Measurements from ENCODE around the gene SRSF5.

Gene SRSF5

GRCh38 chr14:69770559-69770958 is 3.6 kb downstream of the SRSF5 start:
- no peak for DNase-seq (ENCODE audit: low read depth)

DNA sequence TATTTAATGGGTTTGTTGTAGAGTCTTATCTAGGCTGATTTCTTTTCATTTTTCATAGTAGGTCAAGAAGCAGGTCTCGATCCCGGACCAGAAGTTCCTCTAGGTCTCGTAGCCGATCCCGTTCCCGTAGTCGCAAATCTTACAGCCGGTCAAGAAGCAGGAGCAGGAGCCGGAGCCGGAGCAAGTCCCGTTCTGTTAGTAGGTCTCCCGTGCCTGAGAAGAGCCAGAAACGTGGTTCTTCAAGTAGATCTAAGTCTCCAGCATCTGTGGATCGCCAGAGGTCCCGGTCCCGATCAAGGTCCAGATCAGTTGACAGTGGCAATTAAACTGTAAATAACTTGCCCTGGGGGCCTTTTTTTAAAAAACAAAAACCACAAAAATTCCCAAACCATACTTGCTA is 4.2 kb downstream of the SRSF5 start:
- no peak for DNase-seq (ENCODE audit: low read depth)

DNA sequence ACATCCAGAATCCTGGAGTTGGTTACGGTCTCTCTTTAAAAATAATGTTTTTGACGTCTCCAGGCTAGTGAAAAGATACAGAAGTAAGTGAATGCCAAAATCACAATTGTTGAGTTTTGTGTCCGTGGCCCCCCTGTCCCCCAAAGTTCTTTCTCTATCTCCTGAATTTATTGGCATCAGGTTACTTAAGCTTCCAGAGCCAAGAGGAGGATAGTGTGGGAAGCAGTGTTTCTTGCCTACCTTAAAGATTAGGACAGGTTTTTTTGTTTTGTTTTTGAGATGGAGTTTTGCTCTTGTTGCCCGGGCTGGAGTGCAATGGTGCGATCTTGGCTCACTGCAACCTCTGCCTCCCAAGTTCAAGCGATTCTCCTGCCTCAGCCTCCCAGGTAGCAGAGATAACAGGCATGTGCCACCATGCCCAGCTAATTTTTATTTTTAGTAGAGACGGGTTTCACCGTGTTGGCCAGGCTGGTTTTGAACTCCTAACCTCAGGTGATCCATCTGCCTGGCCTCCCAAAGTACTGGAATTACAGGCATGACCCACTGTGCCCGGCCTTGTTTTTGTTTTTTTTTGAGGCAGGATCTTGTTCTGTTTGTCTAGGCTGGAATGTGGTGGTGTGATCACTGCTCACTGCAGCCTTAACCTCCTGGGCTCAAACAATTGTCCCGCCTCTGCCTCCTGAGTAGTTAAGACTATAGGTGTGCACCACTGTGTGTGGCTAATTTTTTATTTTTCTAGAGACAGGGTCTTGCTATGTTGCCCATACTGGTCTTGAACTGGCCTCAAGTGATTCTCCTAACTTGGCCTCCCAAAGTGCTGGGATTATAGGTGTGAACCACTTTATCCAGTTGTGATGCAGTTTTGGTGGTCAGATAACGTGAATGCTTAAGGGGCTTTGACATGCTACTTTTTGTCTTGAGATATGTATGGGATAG is 5.4 kb downstream of the SRSF5 start:
- DNase-seq (ENCODE audit: low read depth), result no peak

DNA sequence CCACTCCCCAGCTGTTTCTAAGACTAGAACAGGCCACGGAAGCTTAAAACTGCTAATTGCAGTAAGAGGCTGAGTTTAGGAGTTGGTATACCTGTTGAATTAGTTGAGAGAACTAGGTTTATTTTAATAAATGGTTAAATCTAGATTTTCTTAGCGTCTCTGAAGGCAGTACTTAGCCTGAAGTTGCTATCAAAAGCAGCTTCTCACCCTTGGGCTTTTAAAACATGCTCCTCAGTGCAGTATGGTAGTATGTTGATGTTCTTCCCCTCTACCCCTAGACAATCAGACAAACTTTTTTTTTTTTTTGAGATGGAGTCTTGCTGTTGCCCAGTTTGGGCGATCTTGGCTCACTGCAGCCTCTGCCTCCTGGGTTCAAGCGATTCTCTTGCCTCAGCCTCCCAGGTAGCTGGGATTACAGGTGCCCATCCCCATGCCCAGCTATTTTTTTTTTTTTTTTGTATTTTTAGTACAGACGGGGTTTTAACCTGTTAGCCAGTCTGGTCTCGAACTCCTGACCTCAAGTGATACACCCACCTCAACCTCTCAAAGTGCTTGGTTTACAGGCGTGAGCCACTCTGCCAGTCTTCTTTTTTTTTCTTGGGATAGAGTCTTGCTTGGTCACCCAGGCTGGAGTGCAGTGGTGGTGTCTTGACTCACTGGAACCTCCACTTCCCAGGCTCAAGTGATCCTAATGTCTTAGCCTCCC is 6.8 kb downstream of the SRSF5 start:
- no peak for DNase-seq (ENCODE audit: low read depth)

GRCh38 chr14:69775012-69775411 is 8.1 kb downstream of the SRSF5 start:
- DNase-seq (ENCODE audit: low read depth), result no peak

GRCh38 chr14:69776875-69777453 is 10.0 kb downstream of the SRSF5 start:
- DNase-seq (ENCODE audit: low read depth), result no peak

DNA sequence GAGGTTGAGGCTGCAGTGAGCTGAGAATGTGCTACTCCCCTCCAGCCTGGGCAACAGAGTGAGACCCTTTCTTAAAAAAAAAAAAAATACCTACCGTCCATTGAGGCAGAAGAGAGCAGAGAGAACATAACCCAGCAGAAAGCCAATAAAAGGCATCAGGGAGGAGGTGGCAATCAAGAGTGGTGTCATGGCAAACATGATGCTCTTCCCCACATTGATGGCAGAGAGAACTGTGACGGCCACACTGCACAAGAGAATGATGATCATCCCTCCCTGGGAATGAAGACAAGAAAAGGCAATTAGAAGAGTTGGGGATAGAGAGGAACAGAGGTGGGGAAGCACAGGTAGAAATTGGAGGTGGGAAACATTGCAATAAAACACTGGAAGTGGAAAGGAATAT is 12.1 kb downstream of the SRSF5 start:
- DNase-seq (ENCODE audit: low read depth), result no peak

DNA sequence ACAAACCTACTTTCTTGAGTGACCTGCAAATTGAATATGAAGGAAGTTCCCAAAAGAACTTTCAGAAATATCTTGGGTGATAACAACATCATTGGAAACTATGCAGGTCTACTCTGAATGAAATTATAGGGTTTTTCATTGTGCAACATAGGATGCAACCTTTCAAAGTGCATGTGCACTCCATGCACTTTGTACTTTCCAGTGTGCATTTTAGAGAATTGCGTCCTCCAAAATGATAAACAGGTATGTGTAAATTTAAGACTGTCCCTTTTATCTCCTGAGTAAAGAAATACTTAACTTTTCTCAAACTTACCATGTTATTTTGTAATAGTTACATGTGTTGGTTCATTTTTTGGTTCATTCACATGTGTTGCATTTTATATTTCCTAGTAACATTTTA is 13.2 kb downstream of the SRSF5 start:
- no peak for DNase-seq (ENCODE audit: low read depth)

GRCh38 chr14:69780952-69781351 is 14.0 kb downstream of the SRSF5 start:
- DNase-seq (ENCODE audit: low read depth), result no peak

- no peak for DNase-seq (ENCODE audit: low read depth)
Observed at GRCh38 chr14:69784942-69785341, 18.0 kb downstream of the SRSF5 start.

DNA sequence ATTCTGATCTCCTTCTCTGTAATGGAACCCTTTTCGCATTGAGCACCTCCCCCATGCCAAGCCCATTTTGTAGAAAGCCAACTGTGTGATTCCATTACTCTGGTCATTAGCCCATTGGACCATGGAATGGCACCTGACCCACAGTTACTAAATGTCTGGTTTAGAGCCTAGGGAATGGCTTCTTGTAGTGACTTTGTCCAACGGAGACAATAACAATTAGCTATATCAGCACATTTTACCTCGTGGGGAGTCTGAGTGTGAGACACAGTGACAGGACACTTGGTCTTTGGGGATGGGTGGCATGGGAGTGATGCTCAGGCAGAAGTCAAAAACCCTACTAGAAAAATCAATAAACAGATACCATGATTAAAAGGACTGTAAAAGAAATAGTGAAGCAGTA is 19.7 kb downstream of the SRSF5 start:
- no peak for DNase-seq (ENCODE audit: low read depth)

DNA sequence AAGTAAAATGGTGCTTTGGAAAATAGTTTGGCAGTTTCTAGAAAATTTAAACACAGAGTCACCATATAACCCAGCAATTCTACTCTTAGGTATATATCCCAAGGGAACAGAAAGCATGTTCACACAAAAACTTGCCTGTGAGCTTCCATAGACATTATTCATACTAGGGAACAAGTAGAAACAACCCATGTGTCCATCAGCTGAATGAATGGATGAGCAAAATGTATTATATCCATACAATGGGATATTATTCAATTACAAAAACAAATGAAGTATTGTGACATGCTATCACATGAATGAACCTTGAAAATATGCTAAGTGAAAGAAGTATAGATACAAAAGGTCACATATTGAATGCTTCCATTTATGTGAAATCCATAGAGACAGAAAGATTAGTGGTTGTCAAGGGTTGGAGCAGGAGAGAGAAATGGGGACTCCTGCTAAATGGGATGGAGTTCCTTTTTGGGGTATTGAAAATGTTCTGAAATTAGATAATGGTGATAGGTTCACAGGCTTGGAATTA is 22.2 kb downstream of the SRSF5 start:
- no peak for DNase-seq (ENCODE audit: low read depth)

DNA sequence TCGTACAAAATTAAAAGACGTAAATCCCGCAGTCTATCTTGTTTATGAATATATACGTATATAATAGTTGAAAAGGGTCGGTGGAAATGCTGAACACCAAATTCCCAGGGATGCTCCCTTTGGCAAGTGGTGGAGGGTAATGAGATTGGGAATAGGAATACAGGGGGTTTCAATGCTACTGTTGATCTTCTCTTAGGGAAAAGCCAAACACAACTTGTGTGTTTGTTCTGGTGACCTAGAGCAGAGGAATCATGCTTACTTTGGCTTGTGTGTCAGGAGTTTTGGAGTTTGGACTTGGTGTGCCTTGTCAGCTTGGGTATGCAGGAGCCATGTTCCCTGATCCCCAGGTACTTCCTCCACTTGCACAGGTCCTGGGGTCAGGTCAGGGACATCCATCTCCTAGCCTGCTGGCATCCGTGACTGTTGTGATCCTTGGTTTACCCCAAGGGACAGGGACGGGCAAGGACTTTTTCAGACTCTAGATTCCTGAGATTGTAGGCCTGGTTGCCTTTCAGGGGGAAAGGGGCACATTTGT is 26.0 kb downstream of the SRSF5 start:
- no peak for DNase-seq (ENCODE audit: low read depth)

DNA sequence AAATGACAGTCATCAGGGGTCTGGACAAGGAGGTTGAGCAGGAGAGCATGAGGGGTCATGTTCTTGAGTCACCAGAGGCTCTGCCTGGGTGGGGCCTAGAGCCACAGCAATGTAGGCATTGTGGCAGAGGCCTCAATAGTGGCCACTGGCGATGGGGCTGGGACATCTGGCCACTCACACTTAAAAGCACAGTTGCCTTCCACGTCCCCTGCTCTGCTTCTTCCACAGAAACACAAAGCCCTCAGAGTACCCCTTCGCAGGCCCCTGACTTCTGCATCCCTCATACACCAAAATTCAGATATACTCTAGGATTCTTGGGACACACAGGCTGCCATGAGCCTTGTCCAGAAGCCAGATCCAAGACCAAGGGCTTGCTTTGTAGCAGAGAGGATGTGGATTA is 27.8 kb downstream of the SRSF5 start:
- no peak for DNase-seq (ENCODE audit: low read depth)

- no peak for DNase-seq (ENCODE audit: low read depth)
Observed at GRCh38 chr14:69795691-69796090, 28.7 kb downstream of the SRSF5 start.

- no peak for DNase-seq (ENCODE audit: low read depth)
Observed at GRCh38 chr14:69796797-69797500, 30.0 kb downstream of the SRSF5 start, which contains the start of gene SLC10A1. Gene SLC10A1, minus strand, starts transcription at chr14:69797241. Its CDS starts 86 bp downstream, at chr14:69797155.

- DNase-seq (ENCODE audit: low read depth), result no peak
Observed at GRCh38 chr14:69797573-69798338, 30.8 kb downstream of the SRSF5 start.

- no peak for DNase-seq (ENCODE audit: low read depth)
Observed at GRCh38 chr14:69798339-69798735, 31.4 kb downstream of the SRSF5 start.

DNA sequence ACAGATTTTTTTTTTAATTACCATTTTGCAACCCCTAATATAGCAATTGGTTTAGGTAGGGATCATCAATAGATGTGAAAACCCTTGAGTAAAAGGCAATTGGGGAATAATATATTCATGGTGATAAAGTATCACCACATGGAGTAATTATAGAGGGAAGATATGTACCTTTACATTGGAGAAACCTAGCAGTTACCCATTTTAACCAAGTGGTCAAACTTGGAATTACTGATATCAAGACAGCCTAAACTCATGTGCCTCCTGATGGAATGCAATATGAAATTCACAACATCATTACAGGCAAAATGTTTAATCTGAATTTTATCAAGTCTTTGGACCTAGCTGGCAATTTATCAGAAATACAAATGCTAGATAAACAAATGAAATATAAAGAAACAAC is 36.8 kb downstream of the SRSF5 start:
- no peak for DNase-seq (ENCODE audit: low read depth)

- no peak for DNase-seq (ENCODE audit: low read depth)
Observed at GRCh38 chr14:69804902-69805301, 38.0 kb downstream of the SRSF5 start.

DNA sequence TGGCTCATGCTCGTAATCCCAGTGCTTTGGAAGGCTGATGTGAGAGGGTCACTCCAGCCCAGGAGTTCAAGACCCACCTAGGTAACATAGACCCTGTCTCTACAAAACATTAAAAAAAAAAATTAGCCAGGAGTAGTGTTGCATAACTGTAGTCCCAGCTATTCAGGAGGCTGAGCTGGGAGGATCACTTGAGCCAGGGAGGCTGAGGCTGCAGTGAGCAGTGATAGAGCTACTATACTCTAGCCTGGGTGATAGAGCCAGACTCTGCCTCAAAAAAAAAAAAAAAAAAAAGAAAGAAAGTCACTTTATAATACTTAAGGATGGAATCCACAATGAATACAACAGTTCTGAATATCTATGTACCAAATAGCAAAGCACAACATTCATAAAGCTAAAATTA is 40.2 kb downstream of the SRSF5 start:
- no peak for DNase-seq (ENCODE audit: low read depth)
